B cell (primary cell): ENCODE measurements around the gene MPHOSPH8. TPM values are rescaled to one million over a fixed set of nuclear protein-coding genes. Genes with fewer than 3 reads are reported as not detected.

ENCODE experiments used
- ATAC-seq: fragments of 200-7000 bp; cut with Tn5 transposase; one replicate; pipeline ENCODE4 v1.10.0; 2021; ENCODE audit warnings: low read depth, mild to moderate bottlenecking, moderate number of reproducible peaks, moderate library complexity
- CTCF ChIA-PET: fragments of 350-600 bp; sonication (Branson Sonifier 250); formaldehyde crosslinking; loops from one replicate; lab custom pipeline; 2021; ENCODE audit warnings: antibody characterized with exemption, inconsistent platforms; lab: Charles Lee
- POLR2A ChIA-PET: fragments of 350-600 bp; sonication (Branson Sonifier 250); formaldehyde crosslinking; loops from one replicate; lab custom pipeline; 2021; ENCODE audit warnings: antibody characterized with exemption; lab: Charles Lee
- DNase-seq: peaks from one replicate; pipeline ENCODE4 v3.0.0; 2013
- H2AFZ ChIP-seq: 2 replicates; pipeline ENCODE4 v1.6.1; 2012; ENCODE audit warnings: mild to moderate bottlenecking, low read depth, low read length; ENCODE audit not compliant: insufficient read depth, poor library complexity, severe bottlenecking
- H3K27ac ChIP-seq, 2 donors: 1 replicate in 1 of 2; 2 replicates in 1 of 2; pipeline ENCODE4 v1.5.1; 2012 to 2013; ENCODE audit warnings: low read length in 2 of 2, mild to moderate bottlenecking in 2 of 2, moderate library complexity in 1 of 2
- H3K27me3 ChIP-seq, 4 experiments: fragments of 200-600 bp in 1 of 4; sonication (generic) in 1 of 4; replicated peaks in 1 of 4; 1 replicate in 2 of 4; 2 replicates in 2 of 4; pipeline versions ENCODE4 v1.6.1 to v1.7.0; 2013 to 2016; ENCODE audit warnings: low read length in 3 of 4, mild to moderate bottlenecking in 2 of 4, mixed read lengths in 1 of 4, moderate library complexity in 1 of 4; ENCODE audit not compliant: insufficient read depth in 4 of 4, control insufficient read depth in 3 of 4; ENCODE audit errors: control extremely low read depth in 1 of 4
- H3K36me3 ChIP-seq, 2 experiments: replicated peaks in 1 of 2; 1 replicate in 1 of 2; 2 replicates in 1 of 2; pipeline versions ENCODE4 v1.6.1 to v1.7.1; 2013; ENCODE audit warnings: low read length in 1 of 2; ENCODE audit not compliant: insufficient read depth in 2 of 2, control insufficient read depth in 1 of 2; ENCODE audit errors: control extremely low read depth in 1 of 2, extremely low read depth in 1 of 2
- H3K4me1 ChIP-seq, 2 donors: fragments of 200-600 bp in 1 of 2; sonication (generic) in 1 of 2; 1 replicate in 1 of 2; 2 replicates in 1 of 2; pipeline versions ENCODE4 v1.5.1 to v1.6.1; 2013 to 2017; ENCODE audit warnings: low read length in 2 of 2; ENCODE audit not compliant: control insufficient read depth in 2 of 2, insufficient read depth in 2 of 2
- H3K4me2 ChIP-seq: replicated peaks from 2 replicates; pipeline ENCODE3; 2012; ENCODE audit warnings: mild to moderate bottlenecking, low read depth, low read length; ENCODE audit not compliant: poor library complexity, severe bottlenecking
- H3K4me3 ChIP-seq, 5 experiments: fragments of 200-600 bp in 1 of 5; sonication (generic) in 1 of 5; 1 replicate in 3 of 5; 2 replicates in 2 of 5; pipeline versions ENCODE4 v1.5.1 to v1.7.0; 2011 to 2016; ENCODE audit warnings: low read length in 4 of 5, mild to moderate bottlenecking in 4 of 5, low read depth in 2 of 5, control low read depth in 1 of 5, moderate library complexity in 1 of 5; ENCODE audit not compliant: insufficient read depth in 1 of 5; ENCODE audit errors: control extremely low read depth in 1 of 5, extremely low read depth in 1 of 5
- H3K79me2 ChIP-seq: fragments of 200-600 bp; sonication (generic); one replicate; pipeline ENCODE4 v1.6.0; 2016; ENCODE audit warnings: low read length; ENCODE audit not compliant: control insufficient read depth, insufficient read depth
- H3K9ac ChIP-seq: fragments of 200-600 bp; sonication (generic); 2 replicates; pipeline ENCODE4 v1.6.1; 2017; ENCODE audit warnings: mild to moderate bottlenecking, low read length, moderate library complexity
- H3K9me3 ChIP-seq, 3 donors: one replicate each; pipeline versions ENCODE4 v1.6.1 to v1.7.1; 2013; ENCODE audit warnings: low read length in 2 of 3; ENCODE audit not compliant: control insufficient read depth in 2 of 3, insufficient read depth in 1 of 3; ENCODE audit errors: control extremely low read depth in 1 of 3
- H4K20me1 ChIP-seq: 2 replicates; pipeline ENCODE4 v1.6.0; 2012; ENCODE audit warnings: mild to moderate bottlenecking, low read length; ENCODE audit not compliant: insufficient read depth, control insufficient read depth, poor library complexity, severe bottlenecking
- H3K27ac Mint-ChIP-seq: one replicate; pipeline ENCODE4 v1.8.0; 2021; ENCODE audit warnings: mixed read lengths
- H3K27me3 Mint-ChIP-seq: one replicate; pipeline ENCODE4 v1.8.0; 2021; ENCODE audit warnings: mixed read lengths
- H3K4me1 Mint-ChIP-seq: one replicate; pipeline ENCODE4 v1.8.0; 2021; ENCODE audit warnings: mixed read lengths
- H3K4me3 Mint-ChIP-seq: one replicate; pipeline ENCODE4 v1.8.0; 2021; ENCODE audit warnings: mixed read lengths
- H3K9me3 Mint-ChIP-seq: one replicate; pipeline ENCODE4 v1.8.0; 2022; ENCODE audit warnings: mixed read lengths; ENCODE audit not compliant: insufficient read depth
- EZH2 ChIP-seq: IDR thresholded peaks from 2 replicates; pipeline ENCODE4 v1.6.1; 2012; ENCODE audit warnings: borderline replicate concordance, low read depth, mild to moderate bottlenecking, moderate library complexity, low read length; ENCODE audit not compliant: insufficient read depth, poor library complexity, severe bottlenecking
- WGBS: methylation state at CpG from one replicate; pipeline ENCODE4 v1.1.5; 2013; ENCODE audit warnings: missing lambda C conversion rate; ENCODE audit not compliant: insufficient coverage; 5-methylcytosine and 5-hydroxymethylcytosine counted together
- intact Hi-C: fragments of 100-400 bp; cut with micrococcal nuclease; formaldehyde crosslinking; loops from one replicate; pipeline ENCODE4 v1.10.0; 2022
- polyA plus RNA-seq: library from polyadenylated mRNA; depleted of rRNA; stranded (reverse); fragments of >200 nt; gene quantifications from 2 replicates; pipeline ENCODE4 v1.2.3, GENCODE V29; 2012
- total RNA-seq, 2 donors: library from RNA; stranded (reverse); fragments of 120-200 nt in 1 of 2; gene quantifications; 1 replicate in 1 of 2; 2 replicates in 1 of 2; pipeline versions ENCODE4 v1.2.3 to v1.2.4, GENCODE V29; 2013 to 2022
- TF ChIP-seq, protein P1 (sequence below): fragments of 200-600 bp; IDR thresholded peaks from one replicate; pipeline ENCODE4 v1.8.0; 2022; ENCODE audit warnings: antibody characterized with exemption, mild to moderate bottlenecking

The MPHOSPH8 gene
- total and polyA plus RNA-seq, 2 donors (not counting 1 experiment from before 2014, with no cell fraction given), result 25.6 to 106 TPM

DNA sequence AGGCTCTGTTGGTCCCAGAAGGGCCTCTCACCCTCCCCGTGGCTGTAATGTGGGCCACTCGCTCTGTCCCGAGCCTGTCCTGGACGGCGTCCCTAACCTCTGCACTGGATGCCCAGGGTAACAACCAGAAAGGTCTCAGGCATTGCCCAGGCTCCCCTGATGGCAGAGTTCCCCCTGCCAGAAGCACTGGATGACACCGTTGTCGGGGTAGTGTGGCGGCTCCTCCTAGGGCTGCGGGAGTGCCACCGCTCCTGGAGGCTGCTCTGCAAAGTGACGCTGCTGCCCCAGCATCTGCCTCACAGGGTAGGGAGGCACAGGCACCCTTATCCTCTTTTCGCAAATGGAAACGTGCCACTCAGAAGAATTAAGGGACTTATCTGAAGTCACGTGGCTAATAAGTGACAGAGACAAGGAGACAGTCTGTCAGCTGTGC, 32.0 kb downstream of the MPHOSPH8 start:
- CTCF ChIA-PET, result no interaction called here
- peaks cover 9% of the 10 kb centered on the region for H3K4me1 Mint-ChIP-seq
- DNase-seq (no peak), ATAC-seq (no peak)
- POLR2A ChIA-PET, result no interaction called here
- H3K4me3 Mint-ChIP-seq, result no peak overlapping the region
- peaks cover 4% of the 10 kb centered on the region for H3K79me2 ChIP-seq
- peaks cover 7 to 8% of the 10 kb centered on the region in 2 donors for H3K4me1 ChIP-seq
- H3K9me3 ChIP-seq, result no peaks in the 10 kb centered on the region
- H3K9me3 Mint-ChIP-seq, result no peaks in the 10 kb centered on the region
- no peak for TF ChIP-seq EZH2
- TF ChIP-seq, protein P1, sequence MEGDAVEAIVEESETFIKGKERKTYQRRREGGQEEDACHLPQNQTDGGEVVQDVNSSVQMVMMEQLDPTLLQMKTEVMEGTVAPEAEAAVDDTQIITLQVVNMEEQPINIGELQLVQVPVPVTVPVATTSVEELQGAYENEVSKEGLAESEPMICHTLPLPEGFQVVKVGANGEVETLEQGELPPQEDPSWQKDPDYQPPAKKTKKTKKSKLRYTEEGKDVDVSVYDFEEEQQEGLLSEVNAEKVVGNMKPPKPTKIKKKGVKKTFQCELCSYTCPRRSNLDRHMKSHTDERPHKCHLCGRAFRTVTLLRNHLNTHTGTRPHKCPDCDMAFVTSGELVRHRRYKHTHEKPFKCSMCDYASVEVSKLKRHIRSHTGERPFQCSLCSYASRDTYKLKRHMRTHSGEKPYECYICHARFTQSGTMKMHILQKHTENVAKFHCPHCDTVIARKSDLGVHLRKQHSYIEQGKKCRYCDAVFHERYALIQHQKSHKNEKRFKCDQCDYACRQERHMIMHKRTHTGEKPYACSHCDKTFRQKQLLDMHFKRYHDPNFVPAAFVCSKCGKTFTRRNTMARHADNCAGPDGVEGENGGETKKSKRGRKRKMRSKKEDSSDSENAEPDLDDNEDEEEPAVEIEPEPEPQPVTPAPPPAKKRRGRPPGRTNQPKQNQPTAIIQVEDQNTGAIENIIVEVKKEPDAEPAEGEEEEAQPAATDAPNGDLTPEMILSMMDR, result no peak
- H4K20me1 ChIP-seq, result no peaks in the 10 kb centered on the region
- 97% methylated on average over 14 of the region's 14 CpGs for WGBS
- H3K9ac ChIP-seq, result no peak overlapping the region
- no peaks in the 10 kb centered on the region for H3K27me3 ChIP-seq
- no peaks in the 10 kb centered on the region for H3K27me3 Mint-ChIP-seq
- no peak overlapping the region for H3K27ac Mint-ChIP-seq
- H3K27ac ChIP-seq, result no peak overlapping the region
- no peak overlapping the region for H3K4me3 ChIP-seq
- H3K36me3 ChIP-seq, result peaks cover 0 to 82% of the 10 kb centered on the region in 2 experiments
- intact Hi-C loops, result no loop called here
- H3K4me2 ChIP-seq, result no peak overlapping the region
- H2AFZ ChIP-seq, result no peak overlapping the region

DNA sequence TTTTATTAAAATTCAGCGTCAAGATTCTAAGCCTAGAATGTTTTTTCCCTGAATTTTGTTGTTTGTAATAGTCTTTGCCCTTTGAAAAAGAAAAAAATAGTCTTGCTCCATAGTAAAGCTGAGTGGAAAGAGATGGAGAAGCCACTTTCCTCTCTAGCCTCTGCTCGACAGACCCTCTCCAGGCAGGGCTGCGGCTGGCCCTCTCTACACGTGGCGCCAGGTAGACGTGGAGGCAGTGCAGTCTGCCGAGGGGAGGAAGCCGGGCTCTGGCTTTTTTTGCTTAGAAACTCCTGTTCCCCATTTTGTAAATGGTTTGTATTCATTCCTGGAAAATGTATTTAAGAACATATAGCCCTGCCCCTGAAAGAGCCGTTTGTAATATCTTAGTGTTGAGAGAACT, 35.3 kb downstream of the MPHOSPH8 start:
- no peaks in the 10 kb centered on the region for H3K9me3 ChIP-seq
- TF ChIP-seq, protein P1, result no peak
- no peak for TF ChIP-seq EZH2
- Mint-ChIP-seq H3K4me3 (no peak overlapping the region), H3K27me3 (no peaks in the 10 kb centered on the region), H3K27ac (no peak overlapping the region), H3K4me1 (peaks cover 14% of the 10 kb centered on the region), H3K9me3 (no peaks in the 10 kb centered on the region)
- intact Hi-C loops, result no loop called here
- no peaks in the 10 kb centered on the region for H3K27me3 ChIP-seq
- H3K9ac ChIP-seq, result no peak overlapping the region
- H3K4me1 ChIP-seq, result peaks cover 7 to 9% of the 10 kb centered on the region in 2 donors
- H3K36me3 ChIP-seq, result peaks cover under 1 to 81% of the 10 kb centered on the region in 2 experiments
- peak overlapping the region in 1 of 2 donors; percentile 63 for H3K27ac ChIP-seq
- H3K4me3 ChIP-seq, result no peak overlapping the region
- H2AFZ ChIP-seq, result no peak overlapping the region
- POLR2A ChIA-PET, result interaction anchor here (0.7 kb wide), 1 partner anchor 35 kb away, joined by 3 read pairs; no protein-coding TSS in a partner anchor
- H3K79me2 ChIP-seq, result no peaks in the 10 kb centered on the region
- CTCF ChIA-PET, result no interaction called here
- ATAC-seq, result no peak
- WGBS, result 100% methylated on average over 1 of the region's 9 CpGs
- DNase-seq, result no peak
- H4K20me1 ChIP-seq, result no peaks in the 10 kb centered on the region
- no peak overlapping the region for H3K4me2 ChIP-seq
